GOT3 (cell line): Measurements from ENCODE around the gene ANKLE1.

Experiments used
- DNase-seq: peaks from one replicate; lab custom pipeline; 2025; ENCODE audit warnings: mixed read lengths; lab: John Stamatoyannopoulos, UW

Gene ANKLE1

DNA sequence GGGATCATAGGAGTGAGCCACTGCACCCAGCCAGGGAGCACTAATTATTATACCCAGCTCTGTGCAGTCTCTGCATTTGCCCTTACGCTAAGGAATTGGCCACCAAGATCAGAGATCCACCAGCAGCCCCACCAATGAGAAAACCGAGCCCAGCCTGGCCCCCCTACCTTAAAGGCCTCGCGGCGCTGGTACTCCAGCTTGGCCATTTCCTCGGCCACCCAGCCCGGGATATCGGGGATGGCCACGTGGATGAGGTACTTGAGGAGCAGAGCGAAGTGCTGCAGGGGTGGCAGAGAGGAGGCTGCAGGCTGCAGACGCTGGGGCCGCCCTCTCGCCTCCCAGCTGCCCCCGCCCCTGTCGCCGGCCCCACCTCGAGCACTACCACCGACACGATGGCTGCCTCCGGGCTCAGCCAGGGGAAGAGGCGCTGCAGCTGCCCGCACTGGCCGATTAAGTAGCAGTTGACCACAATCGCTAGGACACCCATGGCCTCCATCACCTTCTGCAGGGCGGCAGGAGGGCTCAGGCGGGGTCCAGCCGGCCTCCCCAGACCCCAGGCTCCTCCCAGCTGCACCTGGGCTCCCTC lies 45.5 kb downstream of the ANKLE1 start:
- DNase-seq, result no peak

DNA sequence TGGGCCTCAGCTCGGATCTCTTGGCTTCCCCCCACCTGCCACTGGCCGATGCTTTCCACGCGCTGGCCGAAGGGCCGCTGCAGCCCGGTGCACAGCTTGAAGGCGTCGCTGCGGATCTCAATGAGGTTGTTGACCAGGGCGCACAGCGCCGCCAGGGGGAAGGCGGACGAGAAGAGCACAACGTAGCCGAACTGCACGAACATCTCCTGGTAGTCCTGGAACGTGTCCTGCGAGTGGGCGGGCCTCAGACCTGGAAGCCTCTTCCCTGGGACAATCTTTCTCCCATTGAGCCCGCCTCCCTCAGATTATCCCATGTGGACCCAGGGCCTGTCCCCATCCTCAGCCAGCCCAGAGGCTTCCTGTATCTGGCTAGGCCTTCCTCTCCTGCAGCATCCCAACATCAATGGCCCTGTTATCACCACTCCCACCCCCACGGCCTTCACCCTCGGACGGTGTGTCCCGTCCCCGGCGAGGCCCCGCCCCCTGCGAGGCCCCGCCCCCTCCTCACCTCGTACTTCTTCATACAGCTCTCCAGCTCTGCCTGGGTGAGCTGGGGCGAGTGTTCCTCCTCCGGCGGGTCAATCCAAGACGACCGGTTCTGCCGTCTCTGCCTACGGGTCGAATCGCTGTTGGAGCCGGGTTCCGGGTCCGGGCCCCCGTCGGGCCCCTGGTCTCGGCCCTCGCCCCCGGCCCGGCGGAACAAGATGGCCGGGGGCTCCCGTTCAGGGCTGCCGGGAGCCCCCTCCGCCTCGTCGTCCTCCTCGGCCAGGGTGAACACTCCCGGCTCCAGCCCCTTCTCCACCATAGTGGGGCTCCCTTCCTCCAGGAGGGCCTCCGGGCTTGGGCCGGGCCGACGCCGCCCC lies 46.2 kb downstream of the ANKLE1 start:
- DNase-seq, result no peak

DNA sequence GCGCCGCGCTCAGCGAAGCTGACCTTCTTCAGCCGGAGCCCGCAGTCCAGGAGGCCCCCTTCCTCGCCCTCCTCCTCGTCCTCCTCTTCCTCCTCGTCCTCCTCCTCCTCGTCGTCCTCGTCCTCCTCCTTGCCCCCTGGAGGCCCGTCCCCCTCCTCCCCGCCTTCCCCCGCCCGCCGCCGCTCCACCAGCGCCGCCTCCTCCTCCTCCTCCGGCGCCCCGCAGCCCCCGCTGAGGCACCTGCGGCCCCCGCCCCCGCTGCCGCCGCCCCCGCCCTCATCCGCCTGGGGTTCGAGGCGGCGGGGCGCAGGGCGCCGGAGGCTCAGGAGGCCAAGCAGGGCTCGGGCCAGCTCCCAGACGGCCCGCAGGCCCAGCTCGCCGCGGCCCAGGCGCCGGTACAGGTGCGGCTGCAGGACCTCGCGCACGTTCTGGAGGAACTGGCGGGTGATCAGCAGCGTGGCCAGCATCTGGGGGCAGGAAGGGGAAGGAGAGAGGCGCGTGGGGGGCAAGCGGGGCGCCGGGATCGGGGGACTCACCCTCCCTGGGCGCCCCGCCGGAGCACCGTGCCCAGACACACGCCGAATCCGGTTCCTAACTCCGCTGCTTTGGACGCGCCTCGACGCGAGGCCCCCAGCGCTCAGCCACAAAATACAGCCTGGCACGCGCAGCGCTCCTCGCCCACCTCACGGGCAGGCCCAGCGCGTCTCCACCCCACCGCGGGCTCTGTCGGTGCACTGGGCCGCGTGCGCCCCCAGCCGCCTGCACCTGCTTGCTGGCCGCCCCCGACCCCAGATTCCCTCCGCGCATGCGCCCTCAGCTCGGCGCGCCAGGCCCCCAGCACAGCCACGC lies 47.0 kb downstream of the ANKLE1 start:
- no peak for DNase-seq

DNA sequence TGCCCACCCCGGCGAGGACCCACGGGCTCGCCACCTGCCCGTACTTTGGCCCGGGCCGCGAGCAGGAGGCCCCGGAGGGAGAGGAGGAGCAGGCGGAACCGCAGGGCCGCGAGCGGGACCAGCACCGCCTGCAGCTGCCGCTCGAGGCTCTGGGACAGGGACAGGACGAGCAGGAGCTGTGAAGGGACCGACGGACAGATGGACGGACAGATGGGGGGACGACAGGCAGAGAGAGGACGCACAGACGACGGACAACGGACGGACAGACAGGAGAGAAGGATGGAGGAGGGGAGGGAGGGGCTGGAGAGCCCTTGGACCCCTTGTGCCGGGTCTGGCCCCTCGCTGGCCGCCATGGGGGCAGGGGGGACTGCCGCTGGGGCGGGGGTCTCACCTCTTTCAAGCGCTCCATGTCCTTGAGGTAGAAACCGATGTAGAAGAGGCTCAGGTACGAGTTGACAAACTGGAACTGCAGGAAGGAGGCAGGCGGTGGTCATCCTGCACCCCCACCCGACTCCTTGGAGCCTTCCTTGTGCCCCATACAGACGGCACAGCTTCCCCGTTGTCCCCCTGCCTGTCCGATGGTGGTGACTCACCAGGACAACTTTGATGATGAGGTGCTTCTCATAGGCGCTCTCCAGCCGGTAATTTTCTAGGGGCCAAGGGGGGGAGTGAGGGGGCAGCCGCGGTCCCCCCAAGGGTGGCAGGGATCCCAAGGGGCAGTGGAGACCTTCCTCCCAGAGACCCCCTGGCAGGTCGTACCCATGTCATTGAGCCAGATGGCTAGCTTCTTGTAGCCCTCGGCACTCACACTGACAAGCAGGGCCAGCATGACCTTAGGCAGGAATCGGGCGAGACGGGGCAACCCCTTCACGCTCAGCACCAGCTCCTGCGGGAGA lies 47.9 kb downstream of the ANKLE1 start:
- DNase-seq, result no peak

DNA sequence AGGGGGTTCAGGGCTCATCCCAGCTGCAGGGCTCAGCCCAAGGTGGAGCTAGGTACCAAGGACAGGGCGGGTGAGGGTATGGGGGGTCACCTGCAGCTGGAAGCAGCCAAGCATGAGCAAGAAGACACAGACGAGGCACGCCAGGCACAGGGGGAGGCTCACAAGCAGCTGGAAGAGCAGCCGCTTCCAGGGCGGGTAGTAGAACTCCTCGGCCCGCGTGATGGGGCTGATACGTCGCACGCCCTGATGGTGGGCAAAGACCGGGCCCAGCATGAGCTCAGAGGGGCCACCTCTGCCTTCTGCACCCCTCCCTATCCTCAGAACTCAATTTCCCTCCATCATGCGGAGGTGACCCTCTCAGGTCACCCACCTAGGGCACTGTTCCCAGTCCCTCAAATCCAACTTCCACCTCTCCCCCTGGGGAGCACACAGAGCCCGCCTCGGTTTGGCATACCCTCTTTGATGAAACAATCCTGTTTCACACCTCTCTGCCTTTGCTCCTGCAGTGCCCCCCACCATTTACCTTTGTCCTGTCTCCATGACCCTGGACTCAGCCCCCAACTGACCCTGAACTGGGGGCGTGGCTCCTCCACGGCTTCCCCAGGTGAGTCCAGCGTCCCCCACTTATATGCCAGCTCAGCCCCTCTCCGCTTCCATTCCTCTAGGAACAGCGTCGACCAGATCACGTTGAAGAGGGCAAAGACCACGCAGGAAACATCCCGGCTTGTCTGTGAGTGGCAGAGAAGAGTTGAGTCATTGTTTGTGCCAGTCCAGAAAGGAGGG lies 48.8 kb downstream of the ANKLE1 start:
- no peak for DNase-seq

DNA sequence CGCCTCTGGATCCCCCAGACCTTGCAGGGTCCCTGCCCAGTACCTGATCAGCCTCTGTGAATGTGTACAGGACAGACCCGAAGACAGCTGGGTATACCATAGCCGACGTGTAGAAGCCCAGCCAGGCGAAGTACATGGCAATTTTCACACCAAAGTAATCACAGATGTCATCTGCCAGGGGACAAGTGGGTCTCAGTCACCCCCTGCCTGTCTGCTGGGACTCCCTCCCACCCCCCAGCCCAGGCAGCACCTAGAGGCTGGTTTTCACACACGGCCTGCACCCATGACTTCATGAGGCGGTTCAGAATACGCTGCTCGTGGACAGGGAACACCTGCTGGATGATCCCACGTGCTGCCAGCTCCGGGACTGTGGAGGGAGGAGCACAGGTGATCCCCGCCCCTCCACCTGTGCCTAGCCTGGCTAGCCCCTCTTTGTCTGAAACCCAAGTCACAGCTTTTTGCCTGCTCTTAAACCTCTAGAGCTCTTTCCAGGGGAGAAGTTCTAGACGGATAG lies 49.4 kb downstream of the ANKLE1 start:
- no peak for DNase-seq

DNA sequence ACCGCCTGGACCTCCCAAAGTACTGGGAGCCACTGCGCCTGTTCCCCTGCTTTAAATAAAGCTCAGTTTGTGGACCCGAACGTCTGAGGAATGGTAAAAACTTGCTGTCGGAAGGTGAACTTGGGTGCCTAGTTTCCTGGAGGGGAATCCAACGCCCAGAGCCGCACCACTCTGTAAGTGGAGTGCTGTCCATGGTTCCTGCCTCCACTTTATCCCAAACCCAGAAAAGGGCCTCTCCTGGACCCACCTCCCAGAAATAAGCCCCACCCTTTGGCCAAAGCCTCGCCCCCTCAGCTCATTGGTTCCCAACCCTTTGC lies 50.6 kb downstream of the ANKLE1 start:
- DNase-seq, result no peak

DNA sequence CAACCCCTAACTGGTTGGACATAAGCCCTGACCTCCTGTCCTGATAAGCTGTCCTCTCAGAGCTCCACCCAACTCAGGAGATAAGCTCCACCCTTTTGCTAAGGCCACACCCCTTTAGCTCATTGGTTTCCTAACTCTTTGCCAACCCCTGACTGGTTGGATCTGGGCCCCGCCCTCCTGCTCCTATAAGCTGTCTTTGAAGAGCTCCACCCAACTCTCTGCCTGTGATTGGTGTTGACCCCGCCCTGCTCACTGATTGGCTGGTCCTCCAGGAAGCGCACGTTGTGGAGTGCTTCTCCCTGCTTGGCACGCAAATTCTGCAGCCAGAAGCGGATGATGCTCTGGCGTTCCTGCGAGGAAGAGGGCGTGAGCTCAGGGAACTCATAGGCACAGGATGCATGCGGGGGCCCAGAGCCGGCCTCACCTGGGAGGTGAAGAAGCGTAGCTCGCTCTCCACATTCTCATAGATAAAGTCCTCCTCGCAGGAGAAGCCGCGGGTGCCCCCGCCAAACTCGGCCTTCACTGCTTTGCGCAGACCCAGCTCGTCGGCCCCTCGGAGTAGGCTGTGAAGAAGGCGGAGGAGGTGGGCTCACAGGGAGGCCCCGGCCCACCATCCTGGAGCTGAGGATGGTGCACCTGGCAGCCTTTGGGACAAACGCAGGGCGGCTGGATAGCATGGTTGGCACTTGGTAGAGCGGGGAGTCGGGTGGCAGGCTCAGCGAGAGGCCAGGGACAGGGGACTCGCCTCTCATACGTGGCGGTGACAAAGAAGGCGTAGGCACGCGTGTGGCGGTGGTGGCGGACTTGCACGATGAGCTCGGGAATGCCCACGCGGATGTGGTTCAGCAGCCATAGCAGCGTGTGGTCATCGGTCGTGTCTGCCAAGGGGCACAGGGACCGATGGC lies 51.2 kb downstream of the ANKLE1 start:
- no peak for DNase-seq

DNA sequence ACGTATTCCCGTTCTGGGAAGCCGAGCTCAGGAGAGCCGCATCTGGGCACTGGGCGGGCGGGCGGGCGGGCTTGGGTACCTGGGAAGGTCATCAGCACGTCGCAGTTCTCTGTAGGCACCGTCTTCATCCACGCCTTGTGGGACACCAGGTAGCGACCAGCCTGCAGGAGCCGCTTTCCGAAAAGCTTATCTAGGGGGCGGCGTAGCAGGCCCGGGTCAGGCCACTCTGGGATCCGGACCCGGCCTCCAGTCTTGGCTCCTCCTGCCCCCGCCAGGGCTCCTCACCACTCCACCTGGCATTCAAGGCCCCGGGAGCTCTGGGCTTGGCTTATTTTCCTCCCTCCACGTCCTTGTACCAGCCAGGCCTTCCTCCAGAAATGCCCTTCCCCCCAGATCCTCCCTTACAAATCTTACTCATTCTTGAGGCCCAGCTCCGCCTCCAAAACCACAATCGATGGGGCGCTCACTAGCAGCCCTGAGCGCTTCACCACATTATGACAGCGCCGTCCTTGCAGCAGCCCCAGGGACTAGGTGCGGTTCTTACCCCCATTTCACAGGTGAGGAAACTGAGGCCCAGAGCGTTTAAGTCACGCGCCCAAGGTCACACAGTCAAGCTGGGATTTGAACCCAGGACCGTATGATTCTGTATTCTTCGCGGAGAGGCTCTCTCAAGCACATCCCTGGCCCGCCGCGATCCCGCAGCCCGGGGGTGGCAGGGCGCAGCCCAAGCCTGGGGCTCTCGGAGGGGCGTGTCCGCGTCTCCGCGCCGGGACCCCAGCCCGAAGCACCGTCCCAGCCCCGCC lies 52.1 kb downstream of the ANKLE1 start:
- no peak for DNase-seq

DNA sequence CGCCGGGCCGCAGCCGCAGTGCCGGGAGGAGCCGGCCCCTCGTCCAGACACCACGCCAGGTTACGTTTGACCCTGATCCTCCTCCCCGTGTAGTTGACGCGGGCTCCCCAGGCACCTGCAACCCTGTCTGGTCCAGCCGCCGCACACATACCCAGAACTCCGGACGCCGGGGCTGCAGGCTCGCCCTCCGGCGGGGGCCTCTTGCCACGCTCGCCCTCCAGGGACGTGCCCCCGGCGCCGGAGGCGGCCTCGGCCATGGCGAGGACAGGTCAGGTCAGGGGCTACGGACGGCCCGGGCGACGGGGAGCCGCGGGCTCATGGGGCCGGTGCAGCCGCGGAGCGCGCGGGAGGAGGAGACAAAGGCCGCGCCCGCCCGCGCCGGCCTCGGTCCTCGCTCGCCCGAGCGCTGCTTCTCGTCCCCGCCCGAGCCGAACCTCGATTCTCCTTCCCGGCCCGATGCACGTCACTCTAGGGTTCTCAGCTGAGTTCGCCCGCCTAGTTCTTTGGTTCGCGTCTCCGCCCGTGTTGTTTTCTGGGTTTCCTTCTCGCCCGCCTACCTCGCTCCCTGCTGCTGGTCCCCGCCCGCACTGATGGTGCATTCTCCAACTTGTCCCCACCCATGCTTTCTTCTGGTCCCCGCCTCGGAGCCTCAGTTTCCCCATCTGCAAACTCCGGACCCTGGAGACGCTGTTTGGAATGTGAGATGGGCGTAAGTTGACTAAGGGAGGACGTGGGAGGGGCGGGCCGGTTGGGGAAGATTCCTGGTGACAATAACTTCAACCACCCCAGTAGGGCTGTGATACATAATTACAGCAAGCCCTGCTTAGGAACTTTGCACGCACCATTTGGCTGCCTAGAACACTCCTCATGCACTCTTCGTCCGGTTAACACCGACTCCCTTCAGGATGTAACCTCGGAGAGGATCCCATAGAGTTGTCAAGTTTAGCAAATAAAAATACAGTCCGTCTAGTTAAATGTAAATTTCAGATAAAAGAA lies 53.0 kb downstream of the ANKLE1 start, which contains the start of gene ANO8:
TSS of gene ANO8 (minus strand) at position 442 of the 996 bp plus-strand sequence. CDS start at position 257, 185 bp downstream.
- DNase-seq, result peak; percentile 92

DNA sequence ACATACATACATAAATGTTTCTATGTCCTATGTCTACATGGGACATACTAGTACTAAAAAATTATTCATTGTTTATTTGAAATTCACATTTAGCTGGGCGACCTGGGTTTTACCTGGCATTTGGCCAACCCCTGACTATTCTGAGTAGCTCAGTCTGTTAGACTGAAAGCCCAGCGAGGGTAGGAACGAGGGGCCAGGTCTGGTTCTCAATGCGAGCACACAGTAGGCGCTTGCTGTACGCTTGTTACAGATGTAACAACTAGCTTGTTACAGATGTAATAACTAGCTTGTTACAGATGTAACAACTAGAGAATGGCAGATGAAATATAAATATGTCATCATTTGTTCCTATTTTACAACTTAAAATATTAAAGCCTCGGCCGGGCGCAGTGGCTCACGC lies 53.9 kb downstream of the ANKLE1 start:
- no peak for DNase-seq
